GM23248 (cell line): ENCODE data around the gene APBA2. TPM values are rescaled to one million over a fixed set of nuclear protein-coding genes. Genes with fewer than 3 reads are reported as not detected.

Experiments
- DNase-seq: peaks from one replicate; pipeline ENCODE4 v3.0.0-alpha.2; 2015
- H2AFZ ChIP-seq: fragments of 200-600 bp; sonication (generic); 2 replicates; pipeline ENCODE4 v1.6.1; 2016; ENCODE audit warnings: antibody characterized with exemption
- H3F3A ChIP-seq: fragments of 200-600 bp; sonication (generic); 2 replicates; pipeline ENCODE4 v1.6.1; 2016; ENCODE audit warnings: mild to moderate bottlenecking, antibody characterized with exemption, mixed run types; ENCODE audit not compliant: insufficient read depth
- H3K27ac ChIP-seq: fragments of 200-600 bp; sonication (generic); 2 replicates; pipeline ENCODE4 v1.5.1; 2016; ENCODE audit warnings: mild to moderate bottlenecking
- H3K27me3 ChIP-seq: fragments of 200-600 bp; sonication (generic); replicated peaks from 2 replicates; pipeline ENCODE4 v1.6.1; 2016; ENCODE audit warnings: mild to moderate bottlenecking; ENCODE audit not compliant: insufficient read depth
- H3K36me3 ChIP-seq: fragments of 200-600 bp; sonication (generic); 2 replicates; pipeline ENCODE4 v1.6.1; 2016; ENCODE audit warnings: low read depth, mild to moderate bottlenecking
- H3K4me1 ChIP-seq: fragments of 200-600 bp; sonication (generic); 2 replicates; pipeline ENCODE4 v1.6.1; 2016; ENCODE audit warnings: mild to moderate bottlenecking; ENCODE audit not compliant: insufficient read depth
- H3K4me2 ChIP-seq: fragments of 200-600 bp; sonication (generic); one replicate; pipeline ENCODE4 v1.6.1; 2016; ENCODE audit warnings: mild to moderate bottlenecking; ENCODE audit not compliant: unreplicated experiment
- H3K4me3 ChIP-seq: fragments of 200-600 bp; sonication (generic); 2 replicates; pipeline ENCODE4 v1.5.1; 2016; ENCODE audit warnings: mild to moderate bottlenecking
- H3K79me2 ChIP-seq: fragments of 200-600 bp; sonication (generic); 2 replicates; pipeline ENCODE4 v1.6.1; 2016; ENCODE audit warnings: mild to moderate bottlenecking; ENCODE audit not compliant: insufficient read depth
- H3K9ac ChIP-seq: fragments of 200-600 bp; sonication (generic); 2 replicates; pipeline ENCODE4 v1.6.1; 2016; ENCODE audit warnings: mild to moderate bottlenecking
- H3K9me2 ChIP-seq: fragments of 200-600 bp; sonication (generic); 2 replicates; pipeline ENCODE4 v1.6.1; 2016; ENCODE audit warnings: mixed run types, mild to moderate bottlenecking, moderate library complexity; ENCODE audit not compliant: insufficient read depth
- H3K9me3 ChIP-seq: fragments of 200-600 bp; sonication (generic); one replicate; pipeline ENCODE4 v1.6.1; 2017; ENCODE audit warnings: low read depth
- H4K20me1 ChIP-seq: fragments of 200-600 bp; sonication (generic); 2 replicates; pipeline ENCODE4 v1.6.0; 2016; ENCODE audit not compliant: insufficient read depth
- EZH2 ChIP-seq: fragments of 200-600 bp; sonication (generic); IDR thresholded peaks from 2 replicates; pipeline ENCODE4 v1.6.1; 2018; ENCODE audit warnings: antibody characterized with exemption, mild to moderate bottlenecking; ENCODE audit not compliant: insufficient read depth, poor library complexity, severe bottlenecking
- EZH2phosphoT487 ChIP-seq: fragments of 200-600 bp; sonication (generic); IDR thresholded peaks from 2 replicates; pipeline ENCODE4 v1.6.1; 2018; ENCODE audit warnings: antibody characterized with exemption, moderate library complexity, mild to moderate bottlenecking, low read depth; ENCODE audit not compliant: insufficient read depth
- WGBS, 2 experiments: methylation state at CpG; one replicate each; pipeline ENCODE4 v1.1.6; 2015 to 2017; ENCODE audit warnings: low lambda C conversion rate in 2 of 2, low coverage in 1 of 2; ENCODE audit errors: missing lambda C conversion rate in 2 of 2; 5-methylcytosine and 5-hydroxymethylcytosine counted together
- in situ Hi-C: fragments of 300-500 bp; cut with MboI; formaldehyde crosslinking; loops from 2 replicates; pipeline ENCODE4 v1.15.0; 2020
- polyA plus RNA-seq: library from polyadenylated mRNA; unstranded; fragments of >200 nt; fragmentation: Nextera tagmentation; extraction: Ambion mirVana; gene quantifications from 2 replicates; pipeline ENCODE4 v1.2.1, GENCODE V29; 2016
- total RNA-seq: library from RNA; depleted of rRNA; stranded (reverse); fragments of >200 nt; shearing (Covaris generic); gene quantifications from 2 replicates; pipeline ENCODE4 v1.2.3, GENCODE V29; 2014

Gene APBA2
- total and polyA plus RNA-seq, 2 experiments from 2014 or later, result 0.23 to 0.65 TPM

DNA sequence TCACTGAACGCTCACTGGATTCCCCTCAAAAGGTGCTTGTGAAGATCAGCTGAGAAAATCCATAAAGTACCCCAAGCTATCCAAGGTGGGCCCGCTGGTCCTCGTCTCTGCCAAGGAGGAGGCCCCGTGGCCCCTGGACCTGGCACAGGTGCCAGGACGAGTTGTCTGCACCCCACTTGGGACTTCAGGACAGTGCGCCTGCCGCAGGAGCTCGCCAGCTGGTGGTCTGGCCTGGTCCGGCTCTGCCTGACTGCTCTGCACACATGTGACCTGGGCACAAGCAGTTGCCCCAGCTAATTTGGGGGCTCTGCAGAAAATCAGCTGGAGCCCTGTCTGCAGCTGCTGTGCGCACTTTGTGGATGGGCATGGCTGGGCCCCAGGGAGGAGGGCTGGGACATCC lies 224.0 kb downstream of the APBA2 start:
- in situ Hi-C loops, result no loop called here
- WGBS, 2 experiments, result 56 to 64% methylated on average over 9 to 10 of the region's 10 CpGs

DNA sequence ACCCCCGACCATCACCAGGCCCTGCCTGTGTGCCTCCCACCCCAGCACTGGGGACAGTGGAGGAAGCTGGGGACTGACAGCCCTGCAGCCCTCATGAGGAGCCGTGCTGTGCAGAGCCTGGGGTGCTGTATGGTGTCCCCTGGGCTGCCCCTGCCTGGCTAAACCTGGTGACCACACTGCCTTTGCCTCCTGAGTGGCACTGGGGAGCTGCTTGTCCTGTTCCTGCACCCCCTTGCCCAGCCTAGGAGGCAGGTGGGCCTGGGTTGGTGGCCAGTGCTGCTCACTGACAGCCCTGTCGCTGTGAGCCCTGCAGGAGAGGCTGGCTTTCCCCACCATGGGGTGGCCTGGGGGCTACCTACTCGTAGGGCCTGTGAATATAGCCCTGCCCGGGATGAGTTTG lies 224.4 kb downstream of the APBA2 start:
- in situ Hi-C loops, result no loop called here
- no peak overlapping the region for H3K27ac ChIP-seq
- H3K79me2 ChIP-seq, result no peaks in the 10 kb centered on the region
- no peaks in the 10 kb centered on the region for H3F3A ChIP-seq
- no peaks in the 10 kb centered on the region for H3K9me2 ChIP-seq
- 22 to 27% methylated on average over 4 to 5 of the region's 5 CpGs for WGBS, 2 experiments
- no peaks in the 10 kb centered on the region; the same call in 1 of the 2 replicates for H3K27me3 ChIP-seq
- H2AFZ ChIP-seq, result no peak overlapping the region
- no peaks in the 10 kb centered on the region for H4K20me1 ChIP-seq
- no peak for TF ChIP-seq EZH2phosphoT487
- no peak for TF ChIP-seq EZH2
- no peaks in the 10 kb centered on the region for H3K9me3 ChIP-seq
- no peak overlapping the region for H3K4me3 ChIP-seq
- DNase-seq, result no peak
- no peak overlapping the region for H3K4me2 ChIP-seq
- no peaks in the 10 kb centered on the region for H3K4me1 ChIP-seq
- H3K9ac ChIP-seq, result no peak overlapping the region
- H3K36me3 ChIP-seq, result no peaks in the 10 kb centered on the region

More for the DNA sequence above, 224.0 kb downstream of the APBA2 start:
- no peaks in the 10 kb centered on the region for H3K36me3 ChIP-seq
- H3K4me1 ChIP-seq, result no peaks in the 10 kb centered on the region
- no peak for DNase-seq
- no peak overlapping the region for H3K4me3 ChIP-seq
- H3K9me2 ChIP-seq, result no peaks in the 10 kb centered on the region
- no peaks in the 10 kb centered on the region for H3F3A ChIP-seq
- no peaks in the 10 kb centered on the region for H3K9me3 ChIP-seq
- no peaks in the 10 kb centered on the region for H4K20me1 ChIP-seq
- H3K9ac ChIP-seq, result no peak overlapping the region
- TF ChIP-seq EZH2 (no peak), EZH2phosphoT487 (no peak)
- no peak overlapping the region for H3K4me2 ChIP-seq
- H3K27me3 ChIP-seq, result no peaks in the 10 kb centered on the region; the same call in 1 of the 2 replicates
- H3K79me2 ChIP-seq, result no peaks in the 10 kb centered on the region
- H3K27ac ChIP-seq, result no peak overlapping the region
- no peak overlapping the region for H2AFZ ChIP-seq

DNA sequence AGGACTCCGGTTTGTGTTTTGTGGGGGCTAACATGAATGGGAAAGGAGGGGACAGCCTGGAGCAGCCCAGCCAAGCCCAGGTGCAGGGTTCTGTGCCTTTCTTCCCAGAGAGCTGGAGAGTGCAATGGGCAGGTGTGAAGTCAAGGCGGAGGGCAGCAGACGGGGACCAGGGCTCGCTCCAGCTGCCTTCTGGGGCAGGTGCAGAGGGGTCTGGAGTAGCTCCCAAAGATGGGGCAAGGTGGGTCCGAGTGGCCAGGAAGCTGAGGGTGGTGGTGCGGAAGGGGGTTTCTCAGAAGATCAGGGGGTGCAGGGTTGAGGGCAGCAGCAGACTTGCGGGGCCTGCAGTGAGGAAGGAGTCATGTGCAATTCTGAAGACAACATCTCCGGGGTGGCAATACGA lies 225.0 kb downstream of the APBA2 start:
- Histone ChIP-seq H3K9me2 (no peaks in the 10 kb centered on the region), H3K4me1 (no peaks in the 10 kb centered on the region), H3K27me3 (no peaks in the 10 kb centered on the region; the same call in 1 of the 2 replicates), H3K79me2 (no peaks in the 10 kb centered on the region), H3K4me2 (no peak overlapping the region), H3K4me3 (no peak overlapping the region), H3F3A (no peaks in the 10 kb centered on the region), H4K20me1 (no peaks in the 10 kb centered on the region), H2AFZ (no peak overlapping the region), H3K9ac (no peak overlapping the region), H3K27ac (no peak overlapping the region), H3K36me3 (no peaks in the 10 kb centered on the region), H3K9me3 (no peaks in the 10 kb centered on the region)
- in situ Hi-C loops, result no loop called here
- TF ChIP-seq EZH2phosphoT487 (no peak), EZH2 (no peak)
- no peak for DNase-seq
- 79 to 80% methylated on average over 7 to 9 of the region's 9 CpGs for WGBS, 2 experiments

DNA sequence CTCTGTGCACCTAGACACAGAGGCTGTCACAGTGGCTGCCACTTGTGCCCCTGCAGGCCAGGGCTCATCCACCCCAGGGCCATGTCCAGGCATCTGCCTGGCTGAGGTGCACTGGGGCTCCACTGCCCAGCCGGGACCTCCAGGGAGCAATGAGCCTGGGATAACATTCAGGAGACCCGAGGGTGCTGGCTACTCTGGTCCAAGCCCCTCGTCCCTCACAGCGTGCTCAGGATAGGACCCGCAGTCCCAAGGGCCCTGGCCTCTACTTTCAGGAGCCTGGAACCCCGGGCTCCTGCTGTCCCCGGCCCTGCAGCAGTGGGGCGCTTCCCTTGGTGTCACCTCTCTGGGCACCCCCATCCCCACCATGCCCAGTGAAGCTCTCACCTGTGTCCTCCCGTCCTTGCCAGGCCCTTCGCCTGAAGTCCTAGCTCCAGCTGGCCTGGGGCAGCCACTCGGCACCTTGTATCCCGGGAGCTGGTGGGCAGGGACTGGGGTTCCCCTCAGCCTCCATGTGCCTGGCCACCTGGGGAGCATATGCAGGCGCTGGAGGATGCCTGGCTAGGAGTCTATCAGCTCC lies 226.0 kb downstream of the APBA2 start:
- in situ Hi-C loops, result no loop called here
- no peak for DNase-seq
- H3K4me3 ChIP-seq, result no peak overlapping the region
- H3K4me2 ChIP-seq, result no peak overlapping the region
- H3K27ac ChIP-seq, result no peak overlapping the region
- H3K9me2 ChIP-seq, result no peaks in the 10 kb centered on the region
- H3K36me3 ChIP-seq, result no peaks in the 10 kb centered on the region
- H3K79me2 ChIP-seq, result no peaks in the 10 kb centered on the region
- H3K27me3 ChIP-seq, result no peaks in the 10 kb centered on the region; the same call in 1 of the 2 replicates
- H3K4me1 ChIP-seq, result no peaks in the 10 kb centered on the region
- WGBS, 2 experiments, result 53 to 61% methylated on average over 13 of the region's 13 CpGs
- TF ChIP-seq EZH2phosphoT487 (no peak), EZH2 (no peak)
- H2AFZ ChIP-seq, result no peak overlapping the region
- no peak overlapping the region for H3K9ac ChIP-seq
- H3F3A ChIP-seq, result no peaks in the 10 kb centered on the region
- H3K9me3 ChIP-seq, result no peaks in the 10 kb centered on the region
- H4K20me1 ChIP-seq, result no peaks in the 10 kb centered on the region
